GM13977 (cell line): ENCODE data around the gene ROBO1.

Experiments used
- DNase-seq: peaks from one replicate; pipeline ENCODE4 v3.0.0; 2012; ENCODE audit warnings: low spot score
- in situ Hi-C: fragments of 300-500 bp; cut with MboI; formaldehyde crosslinking; loops from one replicate; pipeline ENCODE4 v1.12.0; 2022; ENCODE audit warnings: low sequenced_read_pairs, low pct_unique_long_range_greater_than_20kb, mixed read lengths, inconsistent platforms; ENCODE audit not compliant: unreplicated experiment
- TF ChIP-seq, protein P1 (sequence below): IDR thresholded peaks from 2 replicates; pipeline ENCODE4 v1.5.1; 2012; ENCODE audit warnings: mild to moderate bottlenecking, control low read depth; ENCODE audit not compliant: insufficient read depth; ENCODE audit errors: extremely low read depth, missing control alignments

Gene ROBO1

DNA sequence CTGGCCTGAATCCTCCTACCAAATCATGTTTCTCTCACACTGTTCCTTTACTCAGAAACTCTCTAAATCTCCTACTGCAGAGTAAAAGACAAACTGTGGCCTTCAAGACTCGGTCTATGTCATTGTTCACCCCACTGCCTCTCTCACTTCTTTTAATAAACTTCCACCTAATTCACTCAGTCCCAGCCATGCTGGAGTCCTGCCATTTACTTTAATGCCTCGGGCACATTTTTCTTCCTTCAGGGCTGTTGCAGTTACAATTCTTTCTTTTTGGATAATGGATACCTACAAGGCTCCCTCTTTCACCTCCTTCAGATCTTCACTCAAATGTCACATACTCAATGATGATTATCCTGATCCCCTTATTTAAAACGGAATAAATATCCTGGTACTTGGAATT is 955.6 kb downstream of the ROBO1 start:
- no peak for DNase-seq

DNA sequence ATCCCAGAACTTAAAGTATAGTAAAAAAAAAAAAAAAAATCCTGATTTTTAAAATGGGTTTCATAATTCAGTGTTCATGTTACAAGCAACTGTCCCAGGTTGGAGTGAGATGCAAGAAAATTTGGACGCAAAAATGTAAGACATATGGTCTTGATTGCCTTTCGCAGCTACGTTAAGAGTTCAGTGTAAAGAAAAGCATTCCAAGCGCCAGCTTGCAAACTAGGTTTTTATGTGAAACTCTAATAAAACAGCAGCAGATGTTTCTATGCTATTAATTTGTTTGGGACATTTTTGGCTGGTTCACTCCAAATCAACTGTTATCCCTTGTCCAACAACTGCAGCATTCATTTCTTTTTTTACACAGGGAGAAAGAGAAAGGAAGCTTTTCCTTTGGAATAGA is 957.8 kb downstream of the ROBO1 start:
- TF ChIP-seq, protein P1, sequence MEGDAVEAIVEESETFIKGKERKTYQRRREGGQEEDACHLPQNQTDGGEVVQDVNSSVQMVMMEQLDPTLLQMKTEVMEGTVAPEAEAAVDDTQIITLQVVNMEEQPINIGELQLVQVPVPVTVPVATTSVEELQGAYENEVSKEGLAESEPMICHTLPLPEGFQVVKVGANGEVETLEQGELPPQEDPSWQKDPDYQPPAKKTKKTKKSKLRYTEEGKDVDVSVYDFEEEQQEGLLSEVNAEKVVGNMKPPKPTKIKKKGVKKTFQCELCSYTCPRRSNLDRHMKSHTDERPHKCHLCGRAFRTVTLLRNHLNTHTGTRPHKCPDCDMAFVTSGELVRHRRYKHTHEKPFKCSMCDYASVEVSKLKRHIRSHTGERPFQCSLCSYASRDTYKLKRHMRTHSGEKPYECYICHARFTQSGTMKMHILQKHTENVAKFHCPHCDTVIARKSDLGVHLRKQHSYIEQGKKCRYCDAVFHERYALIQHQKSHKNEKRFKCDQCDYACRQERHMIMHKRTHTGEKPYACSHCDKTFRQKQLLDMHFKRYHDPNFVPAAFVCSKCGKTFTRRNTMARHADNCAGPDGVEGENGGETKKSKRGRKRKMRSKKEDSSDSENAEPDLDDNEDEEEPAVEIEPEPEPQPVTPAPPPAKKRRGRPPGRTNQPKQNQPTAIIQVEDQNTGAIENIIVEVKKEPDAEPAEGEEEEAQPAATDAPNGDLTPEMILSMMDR: no peak
- in situ Hi-C loops: no loop called here

More for the DNA sequence above, 955.6 kb downstream of the ROBO1 start:
- TF ChIP-seq, protein P1: no peak
- in situ Hi-C loops: no loop called here

DNA sequence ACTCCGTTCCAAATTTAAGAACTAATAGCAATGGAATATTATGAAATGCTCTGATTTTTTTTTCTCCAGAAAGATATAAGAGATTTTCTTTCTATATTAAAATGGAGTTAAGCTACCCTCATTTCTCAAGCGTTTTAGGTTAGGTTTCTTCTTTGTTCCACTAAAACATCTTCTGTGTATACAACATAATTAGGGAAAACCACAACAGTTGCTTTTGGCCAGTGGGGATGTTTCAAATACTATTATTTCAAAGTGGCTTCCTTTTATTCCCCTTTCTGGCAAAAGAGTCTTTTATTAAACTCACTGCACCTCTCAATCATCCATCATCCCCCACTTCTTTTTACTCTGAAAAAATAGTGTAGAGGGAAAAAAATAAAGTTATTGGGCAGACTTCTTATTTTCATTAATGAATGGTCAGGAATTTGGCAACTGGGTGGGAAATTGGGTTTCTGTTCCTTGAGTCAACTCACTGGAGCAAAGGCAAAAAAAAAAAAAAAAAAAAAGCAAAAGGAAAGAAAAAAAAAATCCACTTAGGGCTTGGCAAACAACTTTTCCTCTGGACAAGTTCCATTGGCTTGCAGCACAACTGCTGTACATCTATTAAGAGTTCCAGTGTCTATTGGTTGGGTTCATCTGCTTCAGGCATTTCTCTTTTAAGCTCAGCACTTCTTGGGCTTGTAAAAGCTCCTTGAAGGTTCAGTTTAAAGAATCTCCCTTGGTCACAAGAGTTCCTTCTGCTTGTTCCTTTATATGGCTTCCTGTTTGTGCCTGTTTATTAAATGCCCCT is 963.4 kb downstream of the ROBO1 start:
- no peak for DNase-seq
- in situ Hi-C loops: no loop called here
- TF ChIP-seq, protein P1: no peak

More for the DNA sequence above, 957.8 kb downstream of the ROBO1 start:
- no peak for DNase-seq

DNA sequence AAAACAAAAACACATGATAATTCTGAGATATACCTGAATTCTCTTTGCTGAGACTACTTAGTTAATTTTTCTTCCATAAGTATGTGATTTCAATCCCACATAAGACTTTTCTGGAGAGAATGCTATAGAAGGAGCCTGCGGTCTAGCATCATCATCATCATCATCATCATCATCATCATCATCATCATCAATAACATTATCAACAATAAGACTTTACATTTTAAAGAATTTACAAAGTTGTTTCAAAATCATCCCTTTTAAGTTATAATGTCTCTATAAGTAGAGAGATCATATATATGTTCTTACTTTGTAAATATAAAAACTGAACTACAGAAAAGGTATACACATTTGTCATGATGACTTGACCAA is 965.3 kb downstream of the ROBO1 start:
- no peak for DNase-seq
- TF ChIP-seq, protein P1: no peak
- in situ Hi-C loops: no loop called here

DNA sequence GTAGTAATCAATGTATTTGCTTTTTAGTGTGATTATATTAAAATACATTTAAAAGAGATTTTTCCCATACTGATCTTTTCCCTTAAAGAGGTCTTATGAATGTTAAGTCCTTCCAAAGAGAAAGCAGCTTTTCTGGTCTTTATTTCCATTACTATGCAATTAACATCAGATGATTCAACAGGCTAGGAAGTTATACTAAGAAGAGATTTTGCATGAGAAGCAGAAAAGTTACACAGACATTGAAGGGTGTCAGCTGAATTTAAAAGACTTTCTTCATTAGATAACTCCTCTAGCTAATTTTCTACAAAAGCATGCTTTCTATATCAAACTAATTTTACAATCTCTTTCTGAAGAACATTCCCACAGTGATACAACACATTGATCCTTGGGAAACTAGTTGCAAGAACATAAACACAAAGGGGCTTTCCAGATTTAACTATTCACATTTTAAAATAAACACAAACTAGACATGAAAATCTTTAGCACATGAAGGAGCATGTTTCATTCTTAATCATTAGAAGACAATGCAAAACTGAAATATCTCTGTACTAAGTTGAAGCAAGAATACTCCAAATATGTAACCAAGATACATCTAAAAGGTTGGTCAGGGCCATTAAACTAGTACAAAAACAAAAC is 965.8 kb downstream of the ROBO1 start:
- TF ChIP-seq, protein P1: peak; percentile 3
- in situ Hi-C loops: no loop called here
- peak; percentile 11 for DNase-seq

DNA sequence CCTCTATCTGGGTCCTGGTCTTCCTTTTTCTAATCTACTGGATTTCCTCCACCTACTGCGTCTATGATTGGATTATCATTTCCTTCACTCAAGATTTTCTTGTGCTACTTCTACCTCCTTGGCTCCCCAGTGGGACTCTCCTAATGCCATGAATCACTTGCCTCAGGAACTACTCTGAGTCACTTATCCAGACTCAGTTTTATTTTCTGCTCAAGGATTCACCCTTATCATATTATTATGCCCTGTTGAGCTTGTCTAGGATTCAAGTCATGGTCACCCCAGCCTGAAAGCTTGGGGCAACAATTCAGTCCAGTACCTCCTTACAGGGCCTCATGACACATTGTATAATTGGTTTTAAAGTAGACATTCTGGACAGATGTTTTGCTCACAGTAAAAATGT is 968.1 kb downstream of the ROBO1 start:
- TF ChIP-seq, protein P1: no peak
- no peak for DNase-seq
- in situ Hi-C loops: no loop called here
